SK-N-MC (cell line): ENCODE data around the gene SERINC2.

ENCODE experiments used
- EZH2 ChIP-seq: fragments of 200-600 bp; sonication (generic); IDR thresholded peaks from one replicate; pipeline ENCODE4 v1.6.1; 2017; ENCODE audit warnings: antibody characterized with exemption
- POLR2AphosphoS5 ChIP-seq: IDR thresholded peaks from 2 replicates; pipeline ENCODE4 v1.6.1; 2012; ENCODE audit warnings: mild to moderate bottlenecking, low read depth, low read length, borderline replicate concordance

DNA sequence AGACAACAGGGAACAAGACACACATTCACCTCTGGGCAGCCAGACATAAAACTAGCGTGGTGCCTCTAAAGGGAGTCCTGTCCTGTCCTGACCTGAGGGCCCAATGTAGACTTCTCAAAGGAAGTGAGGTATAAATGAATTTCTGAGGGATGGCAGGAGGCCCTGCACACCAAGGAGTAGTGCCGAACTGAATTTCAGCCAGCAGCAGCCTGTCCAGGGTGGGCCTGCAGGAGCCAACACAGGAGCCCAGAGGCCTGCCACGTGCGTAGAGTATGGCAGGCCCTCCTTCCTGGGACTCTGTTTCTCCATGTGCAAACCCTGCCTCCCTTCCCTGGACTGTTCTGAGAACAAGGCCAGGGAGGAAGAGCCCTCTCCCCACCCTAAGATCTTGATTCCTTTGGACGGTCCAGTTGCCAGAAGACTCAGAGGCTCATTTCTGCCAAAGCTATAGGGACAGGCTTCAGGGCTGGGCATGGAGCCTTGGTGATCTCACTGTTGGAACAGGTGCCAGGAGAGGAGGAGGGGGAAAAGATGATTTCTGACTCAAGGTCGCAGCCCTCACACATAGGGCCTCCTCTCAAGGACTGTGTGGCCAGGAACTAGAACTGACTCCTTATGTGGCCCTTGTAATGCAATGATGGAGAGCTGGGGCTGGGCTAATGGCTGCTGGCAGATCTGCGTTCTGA, 38.4 kb upstream of the SERINC2 start:
- TF ChIP-seq EZH2 (no peak), POLR2AphosphoS5 (no peak)
